KBM-7 (cell line): ENCODE data around the gene ATL3.
A peak's percentile ranks its signal among the peaks of the same experiment; 100 is the strongest.
"Not testable (repeated sequence)": the region's sequence is repeated elsewhere in the genome, so short reads cannot be mapped to it uniquely, and the experiment has no call there.

Source experiments
- DNase-seq: peaks from one replicate; pipeline ENCODE4 v3.0.0-alpha.2; 2015
- in situ Hi-C: fragments of 300-500 bp; cut with MboI; formaldehyde crosslinking; loops from 2 replicates; pipeline ENCODE4 v1.14.3; 2020; ENCODE audit warnings: low sequenced_read_pairs, low pct_unique_long_range_greater_than_20kb, mixed read lengths

Gene ATL3

DNA sequence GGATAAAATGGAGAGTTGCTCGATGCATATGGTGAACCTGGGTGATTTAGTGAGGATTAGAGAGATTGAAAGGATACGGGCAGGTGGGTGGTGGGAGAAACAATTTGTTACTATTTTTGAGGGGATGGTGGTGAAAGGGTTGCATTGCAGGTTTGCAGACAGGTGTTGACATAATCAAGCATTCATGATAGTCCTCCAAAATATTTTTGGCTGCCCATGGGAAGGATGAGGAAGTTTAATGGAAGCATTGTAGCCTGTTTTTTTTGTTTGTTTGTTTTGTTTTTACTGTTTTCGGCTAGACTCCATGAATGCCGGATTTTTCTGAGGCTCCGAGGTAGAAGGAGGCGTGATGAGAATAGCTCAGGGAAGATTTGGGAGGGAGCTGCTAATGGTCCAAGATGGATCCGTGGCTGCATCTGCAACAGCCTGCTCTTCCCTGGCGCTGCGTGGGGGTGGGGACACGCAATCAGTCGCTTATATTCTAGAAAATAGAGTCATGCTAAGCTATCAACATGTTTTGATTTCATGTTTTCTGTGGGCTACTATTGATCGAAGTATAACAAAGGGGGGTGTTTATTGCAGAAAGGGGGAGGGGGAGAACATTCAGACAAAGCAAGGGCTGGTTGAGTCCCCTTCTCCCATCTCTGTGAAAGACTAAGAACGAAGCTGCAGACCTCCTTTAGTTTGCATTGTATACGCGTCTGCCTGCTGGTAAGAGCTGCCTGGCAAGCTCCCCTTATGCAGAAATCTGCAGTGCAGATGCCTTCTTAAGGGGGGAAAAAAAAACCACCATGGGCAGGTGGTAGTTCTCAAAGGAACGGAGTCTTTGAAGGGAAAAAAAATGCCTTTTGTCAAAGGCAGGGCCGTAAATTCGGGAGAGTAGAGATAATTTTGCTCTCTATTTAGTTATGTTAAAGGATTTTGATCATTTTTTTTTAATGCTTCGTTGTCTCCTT is 11.2 kb upstream of the ATL3 start:
- in situ Hi-C loops, result no loop called here
- peak; percentile 42 for DNase-seq

DNA sequence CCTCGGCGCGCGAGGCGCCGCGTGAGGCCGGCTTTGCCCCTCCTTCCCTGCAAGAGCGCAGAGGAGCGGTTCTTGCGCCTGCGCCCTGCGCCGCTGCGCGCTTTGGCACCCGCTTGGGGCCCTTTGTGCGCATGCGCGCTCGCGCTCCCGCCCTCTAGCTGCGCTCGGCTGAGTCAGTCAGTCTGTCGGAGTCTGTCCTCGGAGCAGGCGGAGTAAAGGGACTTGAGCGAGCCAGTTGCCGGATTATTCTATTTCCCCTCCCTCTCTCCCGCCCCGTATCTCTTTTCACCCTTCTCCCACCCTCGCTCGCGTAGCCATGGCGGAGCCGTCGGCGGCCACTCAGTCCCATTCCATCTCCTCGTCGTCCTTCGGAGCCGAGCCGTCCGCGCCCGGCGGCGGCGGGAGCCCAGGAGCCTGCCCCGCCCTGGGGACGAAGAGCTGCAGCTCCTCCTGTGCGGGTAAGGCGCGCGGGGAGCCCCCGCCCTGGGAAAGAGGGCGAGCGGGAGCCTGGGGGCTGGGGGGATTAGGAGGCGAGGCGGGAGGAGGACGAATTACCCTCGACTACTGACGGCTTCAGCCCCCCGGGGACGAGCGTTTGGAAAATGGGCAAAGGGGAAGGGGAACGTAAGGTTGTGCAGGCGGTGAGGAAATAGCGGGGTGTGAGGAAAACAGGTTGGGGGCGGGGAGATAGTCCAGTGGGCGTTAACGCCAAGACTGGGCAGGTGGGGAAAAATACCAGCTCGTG is 10.3 kb upstream of the ATL3 start, which contains the start of gene RTN3:
Gene RTN3, plus strand, starts transcription at position 180 of the 745 bp plus-strand sequence. Its CDS starts 137 bp downstream, at position 317.
- in situ Hi-C loops, result no loop called here
- peak; percentile 98 for DNase-seq

DNA sequence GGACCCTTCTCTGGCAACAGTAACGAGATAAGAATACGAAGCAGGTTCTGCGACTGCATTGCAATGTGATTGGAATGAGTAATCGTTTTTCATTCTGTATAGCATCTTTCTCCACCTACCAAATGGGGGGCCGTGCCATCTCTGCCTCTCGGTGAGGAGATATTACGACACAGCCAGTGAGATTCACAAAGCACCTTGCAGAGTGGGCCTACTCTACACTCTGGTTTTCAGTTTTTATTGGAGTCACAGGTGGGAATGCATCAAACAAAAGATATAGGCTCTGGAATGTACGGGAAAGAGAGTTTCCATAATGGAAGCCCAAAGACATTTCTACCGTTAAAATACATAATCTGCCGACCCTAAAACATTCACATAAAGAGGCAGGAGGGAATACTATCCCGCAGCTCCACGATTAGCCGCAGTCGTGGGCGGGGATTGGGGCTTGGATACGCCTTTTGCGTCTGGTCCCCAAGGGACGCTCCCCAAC is 9.7 kb upstream of the ATL3 start:
- DNase-seq, result no peak
- in situ Hi-C loops, result no loop called here

DNA sequence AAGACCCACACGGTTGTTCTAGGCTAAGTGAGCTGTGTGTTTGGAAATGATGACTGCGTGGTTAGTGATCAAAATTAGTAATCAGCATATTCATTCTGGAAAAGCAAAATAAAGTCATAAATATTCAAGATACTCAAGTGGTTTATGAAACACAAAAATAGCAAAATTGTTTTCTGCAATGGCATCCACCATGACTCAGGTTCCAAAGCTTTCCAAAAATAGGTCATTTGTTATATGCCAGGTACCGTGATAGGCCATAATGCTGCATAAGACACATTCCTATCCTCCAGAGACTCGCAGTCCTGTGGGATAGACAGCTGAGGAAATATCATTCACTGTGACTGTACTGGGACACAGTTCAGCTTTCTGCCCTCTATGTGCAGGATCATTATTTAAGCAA is 2.4 kb upstream of the ATL3 start:
- no peak for DNase-seq
- in situ Hi-C loops, result no loop called here

DNA sequence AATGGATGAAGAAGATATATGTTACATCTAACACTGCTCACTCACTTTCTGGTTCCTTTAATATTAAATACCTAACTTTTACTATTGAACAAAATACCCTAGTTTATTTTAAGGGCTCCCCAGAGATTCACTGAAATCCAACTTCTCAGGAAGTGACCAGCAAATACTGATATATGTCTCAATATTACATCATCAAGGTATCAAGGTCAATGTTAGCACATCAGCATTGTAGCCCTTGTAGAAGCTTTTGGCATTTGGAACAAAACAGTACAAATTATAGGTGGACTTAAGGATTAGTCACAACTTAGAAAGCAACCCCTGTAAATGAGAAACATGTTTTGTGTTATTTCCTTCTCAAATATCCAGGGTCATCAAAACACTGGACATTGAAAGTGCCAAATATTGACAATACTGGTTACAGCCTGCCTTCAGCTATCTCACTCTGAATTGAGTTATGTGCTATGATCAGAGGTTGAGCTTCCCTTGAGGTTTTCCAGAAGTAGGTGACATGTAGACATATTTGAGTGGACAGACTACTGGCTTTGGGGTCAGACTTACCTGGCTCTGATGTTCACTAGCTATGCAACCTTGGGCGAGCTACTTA is 1.9 kb upstream of the ATL3 start:
- in situ Hi-C loops, result no loop called here
- DNase-seq, result no peak

DNA sequence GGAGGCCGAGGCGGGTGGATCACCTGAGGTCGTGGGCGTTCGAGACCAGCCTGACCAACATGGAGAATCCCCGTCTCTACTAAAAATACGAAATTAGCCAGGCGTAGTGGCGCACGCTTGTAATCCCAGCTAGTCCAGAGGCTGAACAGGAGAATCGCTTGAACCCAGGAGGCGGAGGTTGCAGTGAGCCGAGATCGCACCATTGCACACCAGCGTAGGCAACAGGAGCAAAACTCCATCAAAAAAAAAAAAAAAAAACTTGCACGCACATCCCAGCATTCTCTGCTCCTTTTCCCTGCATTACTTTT is 934 bp upstream of the ATL3 start:
- in situ Hi-C loops, result no loop called here
- no peak for DNase-seq

DNA sequence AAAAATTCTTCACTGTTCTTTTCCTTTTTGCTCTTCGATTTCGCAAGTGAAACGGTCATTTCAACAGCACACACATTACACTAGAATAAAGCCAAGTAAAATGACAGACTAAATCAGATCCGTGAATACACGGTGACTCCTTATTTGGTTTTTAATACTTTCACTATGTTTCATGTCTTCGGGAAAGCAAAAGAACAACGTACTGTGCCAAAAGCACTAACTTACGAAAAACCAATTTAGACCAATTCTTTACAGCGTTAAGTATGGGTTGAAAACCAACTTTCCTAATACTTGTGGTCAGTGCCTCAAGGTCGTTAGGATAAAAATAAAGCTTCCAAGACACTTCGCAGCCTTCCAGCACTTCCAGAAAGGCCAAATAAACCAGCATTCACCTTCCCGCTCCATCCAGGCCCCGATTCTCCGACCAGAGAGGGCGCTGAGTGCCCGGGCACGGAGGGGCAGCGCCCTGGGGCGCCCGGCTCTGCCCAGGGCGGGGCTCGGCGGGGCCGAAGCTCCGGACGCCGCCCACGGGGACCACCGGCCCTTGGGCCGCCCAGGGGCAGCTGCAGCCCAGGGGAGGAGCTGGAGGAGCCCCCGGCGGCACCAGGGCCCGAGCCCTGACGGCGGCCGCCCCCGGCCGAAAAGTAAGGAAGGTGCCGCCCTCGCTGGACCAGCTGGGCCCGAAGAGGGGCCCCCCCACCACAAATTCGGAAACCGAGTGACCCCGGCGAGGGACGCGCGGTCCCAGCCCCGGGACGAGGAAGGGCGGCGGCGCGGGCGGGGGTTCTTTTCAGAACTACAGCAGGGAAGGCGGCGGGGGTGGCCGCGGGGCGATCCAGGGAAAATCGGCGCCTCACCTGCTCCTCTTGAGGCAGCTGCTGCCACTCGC is 499 bp downstream of the ATL3 start:
- in situ Hi-C loops, result no loop called here

DNA sequence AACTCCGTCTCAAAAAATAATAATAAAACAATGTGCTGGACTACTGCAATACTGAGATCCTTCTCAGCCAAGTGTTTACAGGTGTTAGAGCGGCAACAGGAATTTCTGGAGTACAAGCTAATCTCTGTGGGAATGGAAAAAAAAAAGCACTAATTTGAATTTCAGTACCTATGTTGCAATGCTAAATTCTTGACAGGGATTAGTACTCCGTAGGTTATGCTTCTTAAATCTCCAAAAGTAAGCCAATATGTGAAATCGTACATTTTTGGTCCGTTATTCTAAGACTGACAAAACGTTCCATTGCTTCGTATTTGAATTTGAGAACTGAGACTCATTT is 1.1 kb downstream of the ATL3 start:
- no peak for DNase-seq
- in situ Hi-C loops, result no loop called here

More for the DNA sequence above, 499 bp downstream of the ATL3 start:
- peak; percentile 46 for DNase-seq

DNA sequence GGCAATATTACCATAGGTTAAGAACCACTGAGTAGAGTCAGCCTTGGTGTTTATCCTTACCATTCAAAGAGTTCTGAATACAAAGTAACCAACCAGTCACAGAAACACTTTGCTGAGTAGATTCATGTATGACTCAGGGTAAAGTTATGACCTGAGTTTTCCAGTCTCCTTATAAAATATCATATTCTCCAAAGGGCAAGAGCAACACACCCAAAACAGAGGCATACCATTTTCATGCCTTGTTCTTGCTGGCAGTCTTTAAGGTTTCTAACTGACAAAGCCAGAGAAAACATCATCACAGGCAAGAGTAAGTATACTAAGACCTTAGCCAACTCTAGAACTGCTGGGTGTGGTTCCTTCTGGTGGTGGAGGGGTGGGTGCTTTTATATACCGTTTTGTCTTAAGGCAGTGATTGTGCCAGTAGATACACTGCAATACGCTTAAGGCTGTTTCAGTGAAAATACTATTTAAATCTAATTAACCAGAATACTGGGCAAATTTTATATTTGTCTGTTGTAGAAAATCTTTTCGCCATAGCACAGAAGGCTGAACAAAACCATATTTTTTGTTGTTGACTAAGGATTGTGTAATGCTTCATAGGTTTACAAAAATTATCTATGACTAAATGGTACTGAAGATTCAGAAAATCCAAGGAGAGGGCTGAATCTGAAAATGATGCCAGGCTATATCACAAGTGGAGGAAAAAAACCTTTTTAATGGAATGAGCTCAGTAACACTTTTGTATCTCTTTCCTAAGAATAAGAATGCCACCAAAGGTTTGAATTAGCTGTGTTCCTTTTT is 3.0 kb downstream of the ATL3 start:
- in situ Hi-C loops, result no loop called here
- DNase-seq, result no peak

DNA sequence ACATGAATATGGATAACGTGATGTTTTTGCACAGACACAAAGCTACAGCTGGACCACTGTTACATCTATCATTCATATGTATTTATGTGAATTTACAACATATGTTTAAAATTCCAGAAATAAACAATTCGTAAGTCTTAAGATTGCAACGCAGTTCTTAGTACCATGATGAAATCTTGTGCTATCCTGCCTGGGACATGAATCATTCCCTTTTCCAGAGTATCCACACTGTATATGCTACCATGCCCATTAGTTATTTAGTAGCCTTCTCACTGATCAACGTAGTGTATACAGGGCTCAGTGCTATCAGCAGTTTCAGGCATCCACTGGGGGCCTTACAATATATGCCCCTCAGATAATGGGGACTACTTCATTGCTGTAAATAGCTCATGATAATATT is 4.3 kb downstream of the ATL3 start:
- in situ Hi-C loops, result no loop called here

DNA sequence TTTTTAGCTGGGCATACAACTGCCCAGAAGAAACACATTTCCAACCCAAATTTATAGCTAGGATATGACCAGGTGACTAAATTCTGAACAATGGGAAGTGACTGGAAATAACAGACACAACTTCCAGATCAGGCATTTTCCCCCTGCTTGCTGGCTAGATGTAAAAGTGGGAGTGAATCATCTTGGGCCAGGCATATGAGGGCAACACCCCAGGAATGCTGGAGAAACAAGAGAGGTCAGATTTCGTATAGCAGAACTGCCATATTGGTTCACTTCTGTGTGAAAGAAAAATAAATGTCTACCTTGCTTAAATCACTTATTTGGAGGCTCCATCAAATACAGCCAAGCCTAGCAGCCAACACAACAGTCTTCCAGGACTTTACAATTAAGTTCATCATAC is 7.4 kb downstream of the ATL3 start:
- in situ Hi-C loops, result no loop called here

More for the DNA sequence above, 4.3 kb downstream of the ATL3 start:
- no peak for DNase-seq

DNA sequence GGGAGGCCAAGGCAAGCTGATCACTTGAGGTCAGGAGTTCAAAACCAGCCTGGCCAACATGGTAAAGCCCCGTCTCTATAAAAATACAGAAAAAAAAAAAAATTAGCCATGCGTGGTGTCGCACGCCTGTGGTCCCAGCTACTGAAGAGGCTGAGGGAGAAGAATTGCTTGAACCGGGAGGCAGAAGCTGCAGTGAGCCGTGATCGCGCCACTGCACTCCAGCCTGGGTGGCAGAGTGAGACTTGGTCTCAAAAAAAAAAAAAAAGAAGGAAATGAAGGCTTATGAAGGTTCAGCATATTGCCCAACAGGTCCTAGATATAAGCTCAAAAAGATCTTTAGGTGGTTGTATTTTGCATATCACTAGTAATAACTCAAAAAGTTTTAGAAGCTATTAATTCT is 10.2 kb downstream of the ATL3 start:
- in situ Hi-C loops, result no loop called here
- DNase-seq, result no peak

More for the DNA sequence above, 7.4 kb downstream of the ATL3 start:
- no peak for DNase-seq

DNA sequence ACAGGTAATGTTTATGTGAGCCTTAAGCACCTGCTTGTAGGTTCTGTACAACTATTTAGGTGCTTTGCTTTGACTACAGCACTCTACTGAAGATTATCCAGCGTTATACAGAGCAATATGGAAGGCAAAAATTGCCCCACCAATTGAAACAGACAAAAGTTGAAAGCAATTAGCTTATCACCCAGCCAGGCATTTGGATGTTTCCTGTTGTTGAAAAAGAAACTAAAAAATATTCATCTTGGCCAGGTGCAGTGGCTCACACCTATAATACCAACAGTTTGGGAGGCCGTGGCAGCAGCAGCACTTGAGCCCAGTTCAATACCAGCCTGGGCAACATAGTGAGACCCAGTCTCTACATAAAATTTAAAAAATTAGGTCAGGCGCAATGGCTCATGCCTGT is 18.5 kb downstream of the ATL3 start:
- in situ Hi-C loops, result no loop called here
- no peak for DNase-seq

DNA sequence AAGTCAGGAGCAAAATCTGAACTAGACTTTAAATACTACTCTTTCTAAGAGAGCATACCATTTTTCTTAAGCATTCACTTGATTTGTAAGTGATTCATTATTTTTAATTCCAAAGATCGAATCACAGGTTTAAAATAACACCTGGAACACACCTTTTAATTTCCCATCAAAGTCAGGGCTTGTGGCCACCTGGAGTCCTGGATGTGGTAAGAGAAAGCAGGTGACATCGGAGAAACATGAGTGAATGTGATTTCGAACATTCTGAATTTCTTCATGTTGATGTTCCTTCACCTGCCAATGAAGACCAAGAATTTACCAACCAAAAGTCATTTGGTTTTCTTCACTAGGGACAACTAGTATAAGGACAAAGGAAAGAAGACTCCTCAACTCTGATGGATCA is 28.0 kb downstream of the ATL3 start:
- in situ Hi-C loops, result no loop called here
- no peak for DNase-seq

DNA sequence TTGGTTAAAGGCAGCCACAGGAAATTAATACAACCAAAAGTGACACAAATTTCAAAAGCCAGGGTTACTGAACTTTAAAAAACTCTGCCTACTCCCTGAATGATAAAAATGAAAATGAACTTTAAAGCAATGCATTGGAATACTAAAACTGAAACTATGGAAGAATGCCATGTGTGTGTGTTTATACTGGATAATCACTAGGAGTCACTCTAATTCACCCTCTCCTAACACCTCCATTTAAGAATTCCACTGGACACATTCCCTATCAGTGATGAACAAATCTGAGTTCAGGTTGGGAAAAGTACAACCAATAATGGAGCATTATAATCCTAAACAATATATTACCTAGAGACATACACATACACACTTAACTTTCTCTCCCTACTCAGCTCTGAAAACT is 29.4 kb downstream of the ATL3 start:
- no peak for DNase-seq
- in situ Hi-C loops, result no loop called here

DNA sequence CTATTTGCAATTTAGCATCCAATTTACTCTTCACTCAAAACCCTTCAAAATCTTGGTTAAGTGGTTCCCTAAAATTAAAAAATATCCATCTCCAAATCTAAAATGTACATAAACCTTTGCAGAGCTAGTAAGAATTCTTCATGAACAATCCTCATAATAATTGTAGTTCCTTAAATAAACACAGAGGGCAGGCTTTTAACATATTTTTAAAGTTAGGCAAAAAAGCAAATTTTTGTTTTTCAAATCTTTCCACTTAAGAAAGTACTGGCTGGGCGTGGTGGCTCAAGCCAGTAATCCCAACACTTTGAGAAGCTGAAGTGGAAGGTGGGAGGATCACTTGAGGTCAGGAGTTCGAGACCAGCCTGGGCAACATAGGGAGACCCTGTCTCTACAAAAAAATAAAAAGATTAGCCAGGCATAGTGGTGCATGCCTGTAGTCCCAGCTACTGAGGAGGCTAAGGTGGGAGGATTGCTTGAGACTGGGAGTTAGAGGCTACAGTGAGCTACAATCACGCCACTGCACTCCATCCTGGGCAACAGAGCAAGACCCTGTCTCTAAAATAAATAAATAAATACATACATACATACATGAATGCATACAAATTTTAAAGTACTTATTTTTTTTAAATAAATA is 31.9 kb downstream of the ATL3 start:
- in situ Hi-C loops, result no loop called here
- peak; percentile 37 for DNase-seq

DNA sequence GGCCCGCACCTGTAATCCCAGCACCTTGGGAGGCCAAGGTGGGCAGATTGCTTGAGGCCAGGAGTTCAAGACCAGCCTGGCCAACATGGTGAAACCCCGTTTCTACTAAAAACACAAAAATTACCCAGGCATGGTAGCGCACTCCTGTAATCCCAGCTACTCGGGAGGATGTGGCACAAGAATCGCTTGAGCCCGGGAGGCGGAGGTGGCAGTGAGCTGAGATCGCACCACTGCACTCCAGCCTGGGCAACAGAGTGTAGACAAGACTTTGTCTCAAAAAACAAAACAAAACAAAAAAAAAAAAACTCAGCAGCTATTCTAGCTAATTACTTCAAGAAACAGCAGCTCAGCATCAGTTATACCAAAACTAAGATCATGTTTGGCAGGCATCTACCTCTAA is 32.7 kb downstream of the ATL3 start:
- in situ Hi-C loops, DNase-seq: not testable (repeated sequence)
